Calu3 (cell line): ENCODE measurements around the gene NOX3. TPM values are rescaled to one million over a fixed set of nuclear protein-coding genes. Genes with fewer than 3 reads are reported as not detected.

Source experiments
- BruUV-seq: library from RNA; stranded (reverse); fragments of 400-500 nt; replicated peaks from 2 replicates; lab custom pipeline; 2021; lab: Mats Ljungman, UMichigan
- CTCF ChIA-PET: fragments of 300-600 bp; sonication (Branson Sonifier 250); formaldehyde crosslinking; loops from one replicate; lab custom pipeline; 2022; ENCODE audit warnings: antibody characterized with exemption; lab: Charles Lee
- DNase-seq: peaks from one replicate; pipeline ENCODE4 v3.0.0; 2022
- H3K27ac Mint-ChIP-seq: one replicate; pipeline ENCODE4 v1.8.0; 2022; ENCODE audit warnings: mixed read lengths; ENCODE audit not compliant: unreplicated experiment
- H3K27me3 Mint-ChIP-seq: one replicate; pipeline ENCODE4 v1.8.0; 2022; ENCODE audit warnings: mixed read lengths; ENCODE audit not compliant: unreplicated experiment
- H3K36me3 Mint-ChIP-seq: one replicate; pipeline ENCODE4 v1.8.0; 2022; ENCODE audit warnings: mild to moderate bottlenecking, moderate library complexity, mixed read lengths; ENCODE audit not compliant: insufficient read depth, unreplicated experiment
- H3K4me1 Mint-ChIP-seq: one replicate; pipeline ENCODE4 v1.8.0; 2022; ENCODE audit warnings: mild to moderate bottlenecking, low read depth, mixed read lengths; ENCODE audit not compliant: unreplicated experiment
- H3K4me3 Mint-ChIP-seq: one replicate; pipeline ENCODE4 v1.8.0; 2022; ENCODE audit warnings: mild to moderate bottlenecking, low read depth, moderate library complexity, mixed read lengths; ENCODE audit not compliant: unreplicated experiment
- H3K9me3 Mint-ChIP-seq: one replicate; pipeline ENCODE4 v1.8.0; 2022; ENCODE audit warnings: low read depth, mixed read lengths; ENCODE audit not compliant: unreplicated experiment
- CTCF ChIP-seq: fragments of 200-600 bp; IDR thresholded peaks from one replicate; pipeline ENCODE4 v1.8.0; 2022; ENCODE audit warnings: antibody characterized with exemption; ENCODE audit not compliant: unreplicated experiment
- intact Hi-C: fragments of 100-400 bp; cut with micrococcal nuclease; formaldehyde crosslinking; loops from one replicate; pipeline ENCODE4 v1.10.0; 2022; ENCODE audit not compliant: unreplicated experiment
- total RNA-seq: library from RNA; stranded (reverse); gene quantifications from 2 replicates; pipeline ENCODE4 v1.2.3, GENCODE V29; 2022

NOX3 gene
- total RNA-seq, 1 experiment from 2014 or later = not detected

- intact Hi-C loops = no loop called here
- peak overlapping the region; percentile 30 for H3K4me3 Mint-ChIP-seq
- no peak for DNase-seq
- BruUV-seq = no TSS peak
- CTCF ChIA-PET = interaction anchor here (0.8 kb wide), 1 partner anchor 394 kb away, joined by 5 read pairs; no protein-coding TSS in a partner anchor
- H3K27me3 Mint-ChIP-seq = no peaks in the 10 kb centered on the region
- no peaks in the 10 kb centered on the region for H3K36me3 Mint-ChIP-seq
- TF ChIP-seq CTCF = no peak
- peaks cover 2% of the 10 kb centered on the region for H3K9me3 Mint-ChIP-seq
- peaks cover 16% of the 10 kb centered on the region for H3K4me1 Mint-ChIP-seq
- H3K27ac Mint-ChIP-seq = peak overlapping the region; percentile 63
Measured at GRCh38 chr6:155417454-155417853, 38.2 kb downstream of the NOX3 start.

- no peaks in the 10 kb centered on the region for H3K36me3 Mint-ChIP-seq
- CTCF ChIA-PET = no interaction called here
- H3K27me3 Mint-ChIP-seq = no peaks in the 10 kb centered on the region
- intact Hi-C loops = no loop called here
- H3K9me3 Mint-ChIP-seq = peaks cover 2% of the 10 kb centered on the region
- H3K4me3 Mint-ChIP-seq = no peak overlapping the region
- peaks cover 16% of the 10 kb centered on the region for H3K4me1 Mint-ChIP-seq
- no peak for DNase-seq
- BruUV-seq = no TSS peak
- TF ChIP-seq CTCF = no peak
- no peak overlapping the region for H3K27ac Mint-ChIP-seq
Measured at GRCh38 chr6:155415953-155416352, 39.7 kb downstream of the NOX3 start.

GRCh38 chr6:155414049-155414448 lies 41.6 kb downstream of the NOX3 start:
- DNase-seq = no peak
- Mint-ChIP-seq H3K36me3 (no peaks in the 10 kb centered on the region), H3K4me3 (no peak overlapping the region), H3K9me3 (peaks cover 2% of the 10 kb centered on the region), H3K27me3 (no peaks in the 10 kb centered on the region), H3K4me1 (peaks cover 16% of the 10 kb centered on the region), H3K27ac (no peak overlapping the region)
- BruUV-seq = no TSS peak
- intact Hi-C loops = no loop called here
- TF ChIP-seq CTCF = no peak
- CTCF ChIA-PET = no interaction called here

GRCh38 chr6:155412335-155412734 lies 43.3 kb downstream of the NOX3 start:
- Mint-ChIP-seq H3K9me3 (peaks cover 2% of the 10 kb centered on the region), H3K36me3 (no peaks in the 10 kb centered on the region), H3K4me1 (peaks cover 3% of the 10 kb centered on the region), H3K27me3 (no peaks in the 10 kb centered on the region), H3K27ac (no peak overlapping the region), H3K4me3 (no peak overlapping the region)
- CTCF ChIA-PET = interaction anchor here (0.6 kb wide), 1 partner anchor 78 kb away, joined by 6 read pairs; no protein-coding TSS in a partner anchor
- DNase-seq = no peak
- TF ChIP-seq CTCF = no peak
- no TSS peak for BruUV-seq
- intact Hi-C loops = no loop called here
